SIG-M5 (cell line): Measurements from ENCODE around the gene RASSF5.

ENCODE experiments used
- DNase-seq: peaks from one replicate; lab custom pipeline; 2025; lab: John Stamatoyannopoulos, UW

RASSF5 gene

GRCh38 chr1:206516728-206516990 lies 9.3 kb downstream of the RASSF5 start:
- DNase-seq, result no peak

DNA sequence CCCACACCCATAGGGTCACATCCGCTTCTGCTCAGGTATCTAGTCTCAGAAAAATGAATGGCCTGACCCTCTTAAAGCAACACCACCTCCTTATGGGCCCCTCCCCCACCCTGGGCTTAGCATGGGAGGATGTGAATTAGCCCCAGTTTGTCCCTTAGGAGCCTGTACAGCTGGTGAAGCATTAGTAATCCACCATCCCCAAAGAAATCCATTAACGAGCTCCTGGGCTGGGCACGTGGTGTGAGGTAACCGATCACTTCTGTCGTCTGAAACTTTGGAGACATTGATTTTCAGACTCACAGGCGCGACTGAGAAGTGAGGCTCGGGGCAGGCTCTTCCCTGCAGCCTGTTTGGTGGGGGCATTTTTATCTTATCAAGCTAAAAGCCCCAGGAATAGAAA lies 10.5 kb downstream of the RASSF5 start:
- DNase-seq, result no peak

DNA sequence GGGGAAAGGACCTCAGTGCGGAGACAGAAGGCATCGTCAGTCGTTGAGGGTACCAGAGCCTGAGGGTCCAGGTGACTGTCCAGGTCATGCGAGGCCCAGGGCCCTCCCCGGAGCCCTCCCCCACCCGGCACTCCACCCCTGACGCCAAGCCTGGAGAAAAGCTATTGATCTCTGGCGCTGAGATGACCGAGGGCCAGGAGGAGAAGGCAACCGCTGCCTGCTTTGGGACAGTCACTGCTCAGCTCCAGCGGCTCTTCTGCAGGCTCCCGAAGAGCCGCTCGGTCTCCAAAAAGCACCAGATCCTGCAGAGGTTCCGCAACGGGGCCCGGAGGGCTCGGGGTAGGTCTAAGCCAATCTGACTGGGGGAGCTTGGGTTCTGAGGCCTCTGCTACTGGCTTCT lies 10.9 kb downstream of the RASSF5 start:
- no peak for DNase-seq

DNA sequence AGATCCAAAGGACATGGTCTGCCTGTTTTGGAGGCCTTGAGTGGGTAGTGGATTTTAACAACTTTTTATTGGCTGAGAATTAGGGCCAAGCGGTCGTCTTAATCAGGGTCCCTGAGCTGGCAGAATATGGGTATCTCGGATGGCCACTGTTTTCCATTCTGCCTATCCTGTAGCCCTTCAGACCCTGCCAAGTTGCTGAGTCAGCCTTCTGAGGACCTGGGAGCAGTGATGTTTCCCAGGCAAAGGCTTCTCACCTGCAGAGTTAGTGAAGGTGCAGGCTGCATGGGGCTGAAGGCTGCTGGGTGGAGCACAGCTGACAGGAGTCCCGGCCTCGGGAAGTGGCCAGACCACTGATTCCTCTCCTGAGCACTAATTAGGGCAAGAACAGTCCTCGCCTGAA lies 11.4 kb downstream of the RASSF5 start:
- no peak for DNase-seq

DNA sequence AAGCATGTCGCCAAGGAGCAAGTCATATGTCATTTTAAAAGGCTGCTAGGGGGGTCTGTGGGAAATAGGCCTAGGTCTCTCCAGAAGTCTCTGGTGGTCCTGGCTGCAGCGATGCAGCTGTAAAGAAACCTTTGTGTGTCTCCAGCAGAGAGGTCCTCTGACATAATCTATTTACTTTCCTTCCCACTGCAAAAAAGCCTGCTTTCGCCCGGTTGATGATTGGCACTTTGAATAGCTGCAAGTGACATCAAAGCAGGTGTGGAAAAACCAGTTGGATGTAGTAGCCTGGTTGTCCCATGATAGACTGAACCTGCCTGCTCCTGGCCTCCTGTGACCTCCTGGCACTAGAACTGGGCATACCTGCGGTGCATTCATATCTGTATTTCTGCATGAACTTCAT lies 13.8 kb downstream of the RASSF5 start:
- DNase-seq, result no peak

DNA sequence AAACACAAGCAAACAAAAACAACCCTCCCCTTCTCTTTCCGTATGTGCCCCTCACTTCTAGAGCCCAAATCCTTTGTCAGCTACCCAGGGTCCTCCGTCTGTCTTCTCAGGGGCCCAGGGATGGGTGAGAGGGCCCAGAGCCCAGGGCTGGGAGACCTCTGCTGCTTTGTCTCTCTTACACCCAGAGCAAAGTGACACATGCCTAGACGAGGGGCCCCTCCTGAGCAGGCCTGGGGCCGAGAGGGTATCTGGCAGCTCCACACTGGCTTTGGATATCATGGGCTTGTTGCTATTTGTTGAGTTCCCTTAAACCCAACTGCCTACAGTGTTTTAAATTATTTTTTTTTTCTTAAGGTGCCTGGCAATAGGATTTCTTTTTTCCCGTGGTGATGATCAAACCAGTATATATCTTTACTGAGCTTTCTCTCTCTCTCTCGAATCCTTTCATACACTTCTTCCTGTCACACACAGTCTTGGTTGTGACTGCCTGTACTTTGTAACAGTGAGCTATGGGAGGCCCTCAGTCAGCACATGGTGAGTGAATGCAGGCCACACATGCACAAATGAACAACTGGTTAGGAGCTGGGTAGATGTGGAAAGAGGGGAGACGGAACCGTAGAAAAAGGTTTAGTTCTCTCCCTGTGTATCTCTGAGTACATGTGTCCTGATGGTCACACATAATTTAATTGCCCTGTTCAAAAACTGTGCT lies 14.5 kb downstream of the RASSF5 start:
- DNase-seq, result no peak

DNA sequence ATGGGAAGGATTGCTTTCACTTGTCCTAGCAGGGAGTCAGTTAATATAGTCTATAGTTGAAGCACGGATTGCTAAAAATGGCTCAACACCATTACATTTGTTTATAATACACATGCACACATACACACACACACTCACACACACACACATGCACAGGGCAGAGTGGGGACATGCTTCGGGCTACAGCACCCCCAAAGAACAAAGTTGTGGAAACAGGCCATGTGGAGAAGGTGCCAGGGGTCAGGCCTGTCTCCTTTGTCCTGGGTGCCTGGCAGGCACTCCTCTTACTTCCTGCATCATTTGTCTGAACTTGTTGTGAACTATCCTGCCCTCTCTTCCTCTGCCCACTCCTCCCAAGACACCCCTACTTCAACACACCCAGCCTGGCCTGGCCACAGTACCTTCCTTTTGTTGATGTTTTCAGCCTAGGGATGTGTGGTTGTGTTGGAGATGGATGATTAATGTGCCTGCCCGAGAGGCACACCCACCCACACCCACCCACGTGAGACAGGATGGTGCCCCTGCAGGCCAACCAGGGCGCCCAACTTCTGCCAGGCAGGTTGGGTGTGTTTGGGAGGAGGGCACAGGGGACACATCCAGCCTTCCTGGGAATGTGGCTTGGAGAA lies 17.5 kb downstream of the RASSF5 start:
- DNase-seq, result no peak

GRCh38 chr1:206526064-206526911 lies 19.0 kb downstream of the RASSF5 start:
- DNase-seq, result no peak

GRCh38 chr1:206529425-206529824 lies 22.1 kb downstream of the RASSF5 start:
- no peak for DNase-seq

DNA sequence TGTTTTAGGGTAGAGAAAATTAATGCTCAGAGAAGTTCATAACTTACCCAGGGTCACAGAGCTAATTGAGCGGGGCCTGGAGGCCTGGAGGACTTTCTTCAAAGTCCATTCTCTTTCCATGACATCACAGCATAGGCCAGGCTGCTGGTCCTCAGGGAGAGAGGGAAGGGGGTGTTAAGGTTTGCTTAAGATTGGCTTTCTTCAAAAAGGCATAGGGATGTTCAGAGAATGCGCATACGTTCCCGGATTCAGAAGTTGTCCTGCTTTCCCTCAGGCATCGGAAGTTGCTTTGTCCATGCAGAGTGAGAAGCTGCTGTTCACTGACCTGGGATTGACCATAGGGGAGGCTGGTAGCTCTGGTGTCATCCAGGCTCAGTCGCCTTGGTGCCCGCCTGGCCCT lies 25.0 kb downstream of the RASSF5 start:
- DNase-seq, result no peak

DNA sequence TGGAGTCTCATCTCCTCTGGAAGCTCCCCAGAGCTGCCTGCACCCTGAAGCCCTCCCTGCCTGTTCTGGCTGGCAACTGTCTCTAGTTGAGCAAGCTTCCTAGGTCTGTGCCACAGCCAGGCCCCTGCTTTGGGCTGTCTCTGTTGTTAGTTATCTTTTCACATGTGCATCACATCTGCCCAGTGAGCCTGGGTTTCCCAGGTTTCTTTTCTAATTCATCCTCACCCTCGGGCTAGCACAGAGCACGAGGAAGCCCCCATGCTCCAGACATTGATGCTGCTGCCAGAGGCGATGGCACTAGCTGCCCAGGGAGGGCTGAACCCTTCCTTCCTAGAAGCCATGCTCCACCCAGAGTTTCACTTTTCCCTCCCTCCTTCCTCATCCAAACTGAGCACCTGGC lies 27.2 kb downstream of the RASSF5 start:
- DNase-seq, result no peak

- no peak for DNase-seq
Measured at GRCh38 chr1:206535853-206536188, 28.5 kb downstream of the RASSF5 start.

DNA sequence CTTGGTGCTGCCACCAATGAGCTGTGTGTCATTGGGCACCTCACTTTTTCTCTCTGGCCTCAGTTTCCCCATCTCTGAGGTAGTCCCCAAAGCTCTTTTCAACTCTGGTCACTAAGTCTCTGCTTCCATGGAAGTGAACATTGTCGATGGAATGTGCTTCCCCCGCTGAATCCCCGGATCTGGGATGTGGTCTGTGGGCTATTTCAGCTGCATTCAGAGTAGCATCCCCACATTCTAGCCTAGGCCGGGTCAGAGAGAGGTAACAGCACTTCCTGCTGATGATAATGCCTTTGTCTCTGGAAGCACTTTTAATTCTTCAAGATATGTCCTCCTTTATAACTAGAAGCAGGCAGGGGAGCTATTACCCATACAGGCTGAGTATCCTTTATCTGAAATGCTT lies 29.8 kb downstream of the RASSF5 start:
- DNase-seq, result no peak

GRCh38 chr1:206538086-206538770 lies 30.9 kb downstream of the RASSF5 start:
- DNase-seq, result no peak

- DNase-seq, result no peak
Measured at GRCh38 chr1:206538901-206539640, 31.7 kb downstream of the RASSF5 start.

DNA sequence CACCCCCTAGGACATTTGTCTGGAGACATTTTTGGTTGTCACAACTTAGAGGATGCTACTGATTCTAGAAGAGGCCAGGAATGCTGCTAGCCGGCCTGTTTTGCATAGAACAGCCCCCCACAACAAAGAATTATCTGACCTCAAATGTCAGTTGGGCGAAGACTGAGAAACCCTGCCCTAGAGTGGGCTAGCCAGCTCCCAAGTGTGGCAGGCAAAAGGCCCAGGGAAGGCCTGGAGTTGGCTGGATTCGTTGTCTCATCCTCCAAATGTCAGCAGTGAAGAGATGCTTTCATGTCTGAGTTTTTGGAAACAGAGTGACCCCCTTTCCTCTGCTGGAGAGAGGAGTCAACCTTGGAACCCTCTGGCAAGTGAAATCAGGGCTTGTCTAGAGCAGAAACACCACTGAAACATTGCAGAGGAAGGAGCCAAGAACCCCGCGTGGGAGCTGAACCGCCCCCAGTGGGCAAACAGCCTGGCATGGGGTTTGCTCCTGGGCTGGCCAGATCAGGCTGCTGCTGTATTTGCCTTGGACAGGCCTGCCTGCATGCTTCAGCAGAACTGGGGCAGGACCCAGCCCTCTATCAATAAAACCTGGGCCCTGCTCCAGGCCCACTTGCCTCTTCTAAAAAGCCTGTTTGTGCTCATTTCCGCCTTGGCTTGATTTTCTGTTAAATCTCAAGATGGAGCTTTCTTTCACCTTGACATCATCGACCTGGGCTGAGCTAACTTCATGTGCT lies 32.9 kb downstream of the RASSF5 start:
- DNase-seq, result no peak

- no peak for DNase-seq
Measured at GRCh38 chr1:206541236-206541833, 34.0 kb downstream of the RASSF5 start.

- no peak for DNase-seq
Measured at GRCh38 chr1:206544562-206545257, 37.4 kb downstream of the RASSF5 start.

GRCh38 chr1:206545351-206545750 lies 38.0 kb downstream of the RASSF5 start:
- DNase-seq, result no peak

DNA sequence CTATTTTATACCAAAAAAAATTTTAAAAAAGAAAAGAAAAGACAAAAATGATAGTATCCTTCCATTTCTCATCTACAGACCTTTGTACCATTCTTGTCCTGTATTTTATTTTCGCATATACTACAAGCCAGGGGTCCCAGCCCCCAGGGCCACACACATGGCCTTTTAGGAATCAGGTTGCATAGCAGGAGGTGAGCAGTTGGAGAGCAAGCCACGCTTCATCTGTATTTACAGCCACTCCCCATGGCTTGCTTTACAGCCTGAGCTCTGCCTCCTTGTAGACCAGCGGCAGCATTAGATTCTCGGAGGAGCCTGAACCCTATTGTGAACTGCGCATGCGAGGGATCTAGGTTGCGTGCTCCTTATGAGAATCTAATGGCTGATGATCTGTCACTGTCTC lies 39.8 kb downstream of the RASSF5 start:
- no peak for DNase-seq
